ENCODE data around the gene HAUS2. TPM values are rescaled to one million over a fixed set of nuclear protein-coding genes. Genes with fewer than 3 reads are reported as not detected.
"Not testable (repeated sequence)": the region's sequence is repeated elsewhere in the genome, so short reads cannot be mapped to it uniquely, and the experiment has no call there.

HAUS2 gene
- 10 to 100 TPM; 19.4 to 30.5 (median 27.1) TPM for polyA plus RNA-seq (ENCODE audit: insufficient read depth in 1 of 5, insufficient read length in 5 of 5, low replicate concordance in 1 of 5)
- long read RNA-seq, donor 1, partial matches to known transcripts: 0 of 12 reads
- long read RNA-seq, donor 1, other reads (novel, unspliced or antisense): 0 of 12 reads
- long read RNA-seq, donor 2, partial matches to known transcripts: 0 of 10 reads
- long read RNA-seq, donor 2, other reads (novel, unspliced or antisense): 0 of 10 reads
- long read RNA-seq, donor 3, partial matches to known transcripts: 0 of 7 reads
- long read RNA-seq, donor 3, other reads (novel, unspliced or antisense): 0 of 7 reads
- long read RNA-seq, donor 4, partial matches to known transcripts: 0 of 7 reads
- long read RNA-seq, donor 4, other reads (novel, unspliced or antisense): 0 of 7 reads
- long read RNA-seq, donor 5, transcript HAUS2-201 (6 exons, 3,949 nt): major isoform, 5 of 10 reads
- long read RNA-seq, donor 5, partial matches to known transcripts: 0 of 10 reads
- long read RNA-seq, donor 5, other reads (novel, unspliced or antisense): 0 of 10 reads
- long read RNA-seq, donor 6, transcript HAUS2-201 (6 exons, 3,949 nt): major isoform, 8 of 10 reads
- long read RNA-seq, donor 6, partial matches to known transcripts: 0 of 10 reads
- long read RNA-seq, donor 6, other reads (novel, unspliced or antisense): 0 of 10 reads
- long read RNA-seq, donor 7, partial matches to known transcripts: 0 of 3 reads
- long read RNA-seq, donor 7, other reads (novel, unspliced or antisense): 0 of 3 reads
- long read RNA-seq, donor 8, partial matches to known transcripts: 0 of 2 reads
- long read RNA-seq, donor 8, other reads (novel, unspliced or antisense): 0 of 2 reads

DNA sequence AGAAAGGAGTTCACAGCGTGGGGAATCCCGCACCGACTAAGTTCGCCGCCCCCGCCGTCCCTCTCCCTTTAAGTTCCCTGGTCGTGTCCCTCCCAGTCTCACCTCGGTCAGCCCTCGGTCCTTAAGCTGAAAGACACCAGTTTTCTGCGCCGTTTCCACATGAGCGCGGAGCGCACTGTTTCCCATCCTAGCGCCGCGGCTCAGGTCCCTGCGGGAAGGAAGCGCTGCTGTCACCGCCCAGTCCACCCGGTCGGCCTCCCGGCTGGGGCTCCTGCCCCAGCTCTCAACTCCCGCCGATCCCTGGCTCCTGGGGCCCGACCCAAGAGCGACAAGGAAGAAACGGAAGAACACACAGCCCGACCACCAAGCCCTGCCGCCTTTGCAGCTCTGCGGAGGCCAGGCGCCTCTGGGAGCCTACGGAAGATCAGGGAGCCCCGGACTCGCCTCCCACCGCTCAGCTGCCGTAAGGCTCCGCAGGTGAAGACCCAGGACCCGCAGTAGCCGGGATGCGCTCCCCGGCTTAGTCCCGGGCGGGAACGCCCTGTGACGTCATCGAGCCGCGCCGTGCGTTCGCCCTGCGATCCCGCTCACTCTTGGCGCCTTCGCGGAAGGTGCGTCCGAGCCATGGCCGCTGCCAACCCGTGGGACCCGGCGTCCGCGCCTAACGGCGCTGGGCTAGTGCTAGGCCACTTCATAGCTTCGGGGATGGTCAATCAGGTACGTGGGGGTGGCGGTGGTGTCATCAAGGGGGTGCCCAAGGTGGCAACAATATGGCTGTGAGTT lies at the start of gene HAUS2, which contains the start of gene LRRC57:
Gene HAUS2 (plus strand): TSS at position 590 of the 783 bp plus-strand sequence. CDS start 35 bp downstream, at position 625.
Gene LRRC57 (minus strand): TSS at position 545 of the 783 bp plus-strand sequence. CDS start 359 bp downstream, at position 186.
- peak; percentile 89 to 90 for DNase-seq

DNA sequence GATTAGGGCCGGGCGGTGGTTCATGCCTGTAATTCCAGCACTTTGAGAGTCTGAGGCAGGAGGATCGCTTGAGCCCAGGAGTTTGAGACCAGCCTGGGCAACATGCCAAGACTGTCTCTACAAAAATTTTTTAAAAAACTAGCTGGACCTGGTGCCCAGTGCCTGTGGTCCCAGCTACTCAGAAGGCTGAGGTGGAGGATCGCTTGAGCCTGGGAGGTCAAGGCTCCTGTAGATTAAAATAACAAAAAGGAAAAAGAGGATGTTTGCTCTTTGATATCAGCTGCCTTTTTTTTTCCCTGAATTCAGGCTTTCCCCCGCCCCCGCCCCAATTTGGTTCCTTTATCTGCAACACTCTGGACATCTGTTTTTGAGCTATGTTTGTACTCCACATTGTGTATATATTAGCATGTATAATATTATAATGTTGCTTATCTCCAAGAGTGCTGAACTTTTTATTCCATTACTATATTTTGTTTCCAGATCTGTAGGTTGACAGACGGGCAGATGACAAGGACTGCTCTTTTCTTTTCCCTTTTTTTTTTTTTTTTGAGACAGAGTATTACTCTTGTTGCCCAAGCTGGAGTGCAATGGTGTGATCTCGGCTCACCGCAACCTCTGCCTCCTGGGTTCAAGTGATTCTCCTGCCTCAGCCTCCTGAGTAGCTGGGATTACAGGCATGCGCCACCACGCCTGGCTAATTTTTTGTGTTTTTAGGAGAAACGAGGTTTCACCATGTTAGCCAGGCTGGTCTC lies 48.6 kb upstream of the HAUS2 start:
- no peak for DNase-seq

DNA sequence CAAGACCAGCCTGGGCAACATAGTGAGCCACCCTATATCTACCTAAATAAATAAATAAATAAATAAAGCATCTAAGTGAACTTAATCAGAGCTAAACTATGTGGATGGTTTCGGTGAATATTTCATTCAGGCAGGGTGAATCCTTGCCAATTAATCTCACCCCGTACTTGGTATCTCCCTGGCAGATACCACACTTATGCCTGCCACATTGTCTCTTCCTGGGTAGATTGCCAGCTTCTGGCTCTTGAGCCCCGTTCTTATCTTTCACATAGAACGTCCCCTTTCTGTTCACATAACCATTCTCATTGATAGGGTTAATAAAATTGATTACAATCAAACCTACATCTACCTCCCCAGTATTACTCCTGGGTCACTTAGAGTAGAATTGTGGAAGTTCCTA lies 46.2 kb upstream of the HAUS2 start:
- no peak for DNase-seq

DNA sequence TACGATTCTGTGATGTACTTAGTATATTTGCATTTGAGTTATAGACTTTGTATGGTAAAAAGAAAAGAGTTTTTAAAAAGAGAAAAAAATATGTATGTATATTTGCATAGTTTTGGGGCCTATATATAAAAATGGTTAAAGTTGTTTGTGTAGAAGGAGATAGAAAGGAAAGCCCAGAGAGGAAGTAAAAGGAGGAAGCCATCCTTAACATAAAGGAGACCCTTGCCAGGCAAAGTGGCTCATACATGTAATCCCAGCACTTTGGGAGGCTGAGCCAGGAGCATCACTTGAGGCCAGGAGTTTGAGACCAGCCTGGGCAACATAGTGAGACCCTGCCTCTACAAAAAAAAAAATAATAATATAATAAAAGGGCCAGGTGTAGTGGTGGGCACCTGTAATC lies 44.8 kb upstream of the HAUS2 start:
- no peak for DNase-seq

DNA sequence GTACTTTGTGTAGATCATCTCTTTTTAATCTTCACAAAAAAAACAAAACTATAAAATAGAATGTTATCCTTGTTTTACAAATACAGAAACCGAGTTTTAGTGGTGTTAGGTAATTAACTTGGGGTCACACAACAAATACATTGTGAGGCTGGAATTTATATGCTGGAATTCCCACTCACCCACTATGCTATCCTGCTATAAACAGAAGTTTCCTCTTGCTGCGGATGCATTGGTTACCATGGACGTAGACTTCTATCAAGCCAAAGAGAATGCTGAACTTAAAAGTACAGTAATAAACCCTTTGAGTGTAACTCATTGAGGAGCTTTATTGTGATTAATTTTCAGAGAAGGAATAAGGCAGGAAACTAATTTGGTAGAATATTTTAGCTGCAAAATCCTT lies 44.0 kb upstream of the HAUS2 start:
- DNase-seq: no peak

DNA sequence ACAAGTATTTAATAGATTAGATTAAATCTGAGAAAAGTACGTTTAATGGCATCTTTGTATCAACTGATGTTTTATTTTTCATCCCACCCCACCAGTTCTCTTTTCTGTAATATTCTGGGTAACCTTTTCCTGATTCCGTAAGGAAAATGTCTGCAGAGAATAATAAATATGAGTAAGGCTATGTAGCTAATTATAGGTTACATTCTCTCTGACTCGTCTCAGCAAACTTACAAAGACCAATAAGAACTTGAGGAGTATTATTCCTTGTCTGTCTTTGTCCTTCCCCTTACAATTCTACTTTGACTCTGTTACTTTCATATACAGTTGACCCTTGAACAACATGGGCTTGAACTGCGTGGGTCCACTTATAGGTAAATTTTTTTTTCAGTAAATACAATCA lies 41.1 kb upstream of the HAUS2 start:
- no peak for DNase-seq

DNA sequence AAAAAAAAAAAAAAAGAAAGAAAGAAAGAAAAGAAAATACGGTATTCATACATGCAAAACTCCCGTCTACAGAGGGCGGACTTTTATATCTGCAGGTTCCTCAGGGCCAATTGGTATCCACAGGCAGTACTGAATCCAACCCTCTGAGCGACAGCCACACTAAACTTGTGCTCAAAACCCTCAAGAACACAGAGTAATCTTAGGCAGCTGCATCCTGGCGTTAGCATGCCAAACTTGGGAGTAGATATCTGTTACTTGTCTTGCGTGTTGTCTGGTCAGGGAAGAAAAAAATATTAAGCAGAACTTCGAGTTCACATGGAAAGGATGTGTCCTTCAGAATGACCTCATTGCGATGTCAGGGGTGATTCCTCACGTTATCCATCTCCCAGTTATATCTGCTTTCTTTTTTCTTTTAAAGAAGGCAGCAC lies 40.4 kb upstream of the HAUS2 start:
- no peak for DNase-seq

DNA sequence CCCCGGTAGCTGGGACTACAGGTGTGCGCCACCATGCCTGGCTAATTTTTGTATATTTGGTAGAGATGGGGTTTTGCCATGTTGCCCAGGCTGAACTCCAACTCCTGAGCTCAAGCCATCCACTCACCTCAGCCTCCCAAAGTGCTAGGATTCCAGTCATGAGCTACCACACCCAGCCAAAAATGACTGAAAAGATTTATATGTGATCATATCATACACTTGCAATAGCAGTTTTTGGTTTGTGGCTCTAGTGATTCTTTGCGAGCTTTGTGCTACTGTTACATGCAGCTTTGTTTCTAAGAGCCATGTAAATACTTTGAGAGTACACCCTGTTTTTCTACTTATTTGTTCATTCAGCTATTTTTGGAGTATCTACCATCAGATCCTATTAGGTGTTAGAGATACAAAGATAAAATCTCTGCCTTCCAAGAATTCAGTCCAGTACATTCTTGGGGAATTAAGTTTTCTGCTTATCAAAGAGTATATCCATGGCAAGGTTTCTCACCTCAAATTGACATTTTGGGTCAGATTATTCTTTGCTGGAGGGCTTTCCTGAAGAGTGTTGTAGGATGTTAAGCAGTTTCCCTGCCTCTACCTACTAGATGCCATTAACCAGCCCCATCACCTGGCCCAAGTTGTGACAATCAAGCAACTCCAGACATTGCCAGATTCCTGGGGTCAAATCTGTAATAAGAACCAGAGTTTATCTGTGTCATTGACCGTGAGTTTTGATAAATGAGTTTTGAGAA lies 38.2 kb upstream of the HAUS2 start:
- DNase-seq: no peak

DNA sequence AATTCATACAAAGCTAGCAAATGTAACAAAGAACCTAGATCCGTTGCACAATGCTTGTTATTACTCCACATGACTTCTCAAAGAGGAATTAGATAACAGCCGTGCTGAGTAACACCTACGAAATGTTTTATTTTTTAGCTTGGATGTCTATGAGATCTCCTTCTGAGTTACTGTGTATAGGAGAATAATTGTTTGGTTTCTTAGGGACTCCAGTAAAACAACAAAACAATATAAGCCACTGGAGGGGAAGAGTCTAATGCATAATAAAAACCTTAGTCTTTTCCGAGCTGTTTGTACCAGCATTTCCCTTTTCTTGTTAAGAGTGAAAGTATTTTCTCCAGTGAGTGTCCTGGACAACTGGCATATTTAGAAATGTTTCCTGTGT lies 37.6 kb upstream of the HAUS2 start:
- DNase-seq: no peak

DNA sequence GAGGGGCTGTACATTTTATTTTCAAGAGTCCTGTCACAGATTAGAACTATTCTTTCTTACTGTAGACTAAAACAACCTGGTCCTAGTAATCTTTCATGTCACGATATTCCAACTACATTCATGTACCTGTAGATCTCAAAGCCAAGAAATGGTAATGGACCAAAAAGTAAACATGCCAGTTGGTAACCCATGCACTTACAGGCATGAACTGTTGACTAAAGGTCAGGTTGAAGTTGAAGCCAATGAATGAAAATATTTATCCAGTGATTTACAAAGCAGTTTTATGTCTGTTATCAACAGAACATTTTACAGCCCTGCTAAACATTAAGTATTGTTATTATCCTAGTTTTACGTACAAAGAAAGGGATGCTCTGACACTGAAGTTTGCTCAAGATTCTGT lies 25.3 kb upstream of the HAUS2 start:
- no peak for DNase-seq

DNA sequence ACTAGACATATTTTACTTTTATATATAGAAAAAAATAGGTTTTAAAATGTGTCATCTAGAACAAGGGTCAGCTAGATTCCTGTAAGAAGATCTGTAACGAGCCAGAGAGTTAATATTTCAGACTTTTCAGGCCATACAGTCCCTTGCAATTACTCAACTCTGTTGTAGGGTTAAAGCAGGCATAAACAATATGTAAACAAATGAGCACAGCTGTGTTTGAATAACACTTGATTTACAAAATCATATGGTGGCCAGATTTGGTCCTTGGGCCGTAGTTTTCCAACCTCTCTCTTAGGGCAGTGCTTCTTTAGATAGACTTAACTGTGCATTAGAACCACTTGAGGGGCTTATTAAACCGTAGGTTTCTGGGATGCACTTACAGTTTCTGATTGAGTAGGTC lies 19.7 kb upstream of the HAUS2 start:
- no peak for DNase-seq

DNA sequence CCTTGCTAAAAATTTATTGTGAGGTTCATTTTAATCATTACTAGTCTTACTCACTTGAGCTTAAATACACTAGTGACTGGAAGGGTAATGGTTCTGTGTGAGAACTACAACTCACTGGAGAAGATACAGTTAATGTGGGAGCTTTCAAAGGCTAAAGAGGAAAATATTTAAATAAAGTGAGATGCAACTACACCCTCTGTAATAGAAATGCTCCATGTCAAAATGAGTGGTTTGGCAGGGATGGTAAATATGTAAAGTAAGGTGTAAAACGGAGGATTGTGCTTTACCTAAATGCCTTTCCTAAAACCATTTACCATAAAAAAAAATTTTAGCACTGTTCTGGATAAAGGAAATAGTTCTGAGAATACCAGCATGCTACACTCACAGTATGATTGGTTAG lies 15.4 kb upstream of the HAUS2 start:
- no peak for DNase-seq

DNA sequence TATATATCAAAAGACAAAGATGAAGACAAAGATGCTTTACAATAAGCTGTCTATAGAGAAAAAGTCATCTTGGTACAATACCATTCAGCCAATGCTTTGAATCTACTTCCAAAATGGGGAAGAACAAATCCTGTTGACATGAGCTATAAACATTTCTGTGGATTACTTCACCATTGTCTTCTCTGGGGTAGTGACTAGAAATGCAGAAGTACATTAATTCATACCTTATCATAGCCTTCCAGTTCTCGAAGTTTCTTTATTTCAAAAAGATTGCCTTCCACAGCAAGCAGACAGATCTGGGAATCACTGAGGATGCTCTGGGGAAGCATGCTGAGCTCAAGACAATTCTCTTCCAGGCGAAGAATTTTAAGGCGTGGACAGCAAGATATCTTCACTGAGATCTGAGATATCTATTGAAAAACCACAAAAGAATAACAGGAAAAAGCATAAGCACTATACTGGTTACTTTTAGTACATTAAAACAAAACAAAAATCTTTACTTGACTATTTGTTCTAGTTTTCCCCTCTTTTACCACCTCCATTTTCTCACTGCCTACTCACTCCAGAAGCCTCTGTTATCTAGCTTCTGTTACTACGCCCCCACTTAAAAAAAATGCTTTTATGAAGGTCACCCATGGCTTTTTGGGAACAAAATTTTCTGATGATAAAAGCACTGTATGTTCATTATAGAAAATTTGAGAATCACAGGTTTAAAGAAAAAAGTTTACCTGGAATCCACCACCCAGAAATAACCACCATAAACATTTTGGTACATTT lies 3.6 kb upstream of the HAUS2 start:
- DNase-seq: no peak

DNA sequence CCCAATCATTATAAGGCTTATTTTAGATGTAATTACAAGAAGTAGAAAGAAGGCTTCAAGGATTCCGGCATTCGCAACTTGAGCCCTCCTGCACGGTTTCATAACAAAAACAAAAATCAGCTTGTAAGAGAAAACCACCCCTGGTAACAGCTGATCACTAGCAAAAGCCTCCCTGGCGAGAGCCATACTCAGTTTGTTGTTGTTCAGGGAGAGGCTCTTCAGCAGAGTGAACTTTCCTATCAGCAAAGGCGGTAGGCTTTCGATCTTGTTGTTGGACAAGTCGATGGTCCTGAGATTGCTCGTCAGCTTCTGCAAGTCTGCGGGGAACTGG lies 755 bp upstream of the HAUS2 start:
- no peak for DNase-seq

DNA sequence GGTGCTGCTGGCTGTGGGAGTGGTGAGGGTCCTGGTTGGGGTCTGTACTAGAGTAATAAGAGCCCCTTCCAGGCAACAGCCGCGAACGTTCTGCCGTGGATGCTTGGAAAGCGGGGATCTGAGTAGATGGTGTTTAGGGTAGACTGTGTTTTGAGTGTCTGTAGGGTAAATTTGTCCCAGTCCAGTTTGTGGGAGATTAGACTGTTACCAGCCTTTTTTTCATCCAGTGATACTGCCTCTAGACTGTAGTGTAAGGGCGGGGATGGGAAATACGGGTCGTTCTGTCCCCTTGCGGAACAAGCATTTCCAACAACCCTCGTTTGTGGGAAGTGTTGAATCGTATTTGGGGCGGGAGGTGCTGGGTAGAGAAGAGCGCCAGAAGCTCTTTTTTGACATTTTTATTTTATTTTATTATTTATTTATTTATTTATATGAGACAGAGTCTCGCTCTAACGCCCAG lies 424 bp downstream of the HAUS2 start:
- DNase-seq: no peak

DNA sequence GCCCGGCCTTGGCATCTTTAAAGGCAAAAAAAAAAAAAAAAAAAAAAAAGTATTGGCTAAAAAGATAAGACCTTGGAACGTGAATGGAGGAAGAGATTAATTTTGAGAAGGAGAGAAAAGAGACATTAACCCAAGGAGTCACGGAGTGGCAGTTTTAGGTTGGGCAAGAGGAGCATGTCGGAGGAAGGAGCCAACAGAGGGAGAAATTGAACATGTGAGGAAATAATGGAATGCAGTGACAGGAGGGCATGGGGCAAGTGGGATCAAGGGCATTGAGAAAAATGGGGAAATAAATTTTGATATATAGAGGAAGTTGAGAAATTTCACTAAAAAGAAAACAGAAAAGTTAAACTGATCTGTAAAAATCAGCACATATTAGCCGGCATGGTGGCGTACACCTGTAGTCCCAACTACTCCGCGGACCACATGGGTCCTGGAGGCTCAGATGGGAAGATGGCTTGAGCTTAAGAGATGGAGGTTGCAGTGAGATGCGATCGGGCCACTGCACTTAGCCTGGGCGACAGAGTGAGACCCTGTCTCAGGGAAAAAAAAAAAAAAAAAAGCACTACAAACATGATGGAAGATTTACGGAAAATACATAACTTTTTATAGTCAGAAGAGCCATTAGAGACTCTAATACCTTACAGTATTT lies 1.2 kb downstream of the HAUS2 start:
- DNase-seq: no peak

DNA sequence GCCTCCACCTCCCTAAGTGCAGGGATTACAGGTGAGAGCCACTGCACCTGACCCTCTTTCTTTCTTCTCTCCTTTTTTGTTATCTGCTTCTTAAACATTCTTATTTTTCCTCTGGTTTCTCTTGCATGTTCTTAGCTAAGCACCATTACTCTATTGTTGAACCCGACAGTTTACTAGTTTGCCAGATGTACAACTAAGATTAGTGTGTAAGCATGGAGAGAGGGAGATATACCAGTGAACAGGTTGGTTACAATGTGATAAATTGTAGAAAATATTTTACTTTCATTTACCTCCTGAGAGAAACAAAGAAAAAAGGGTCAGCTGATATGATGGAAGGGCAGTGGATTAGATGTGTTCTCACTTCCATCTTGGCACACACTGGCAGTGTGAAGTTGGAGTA lies 4.9 kb downstream of the HAUS2 start:
- DNase-seq: no peak

DNA sequence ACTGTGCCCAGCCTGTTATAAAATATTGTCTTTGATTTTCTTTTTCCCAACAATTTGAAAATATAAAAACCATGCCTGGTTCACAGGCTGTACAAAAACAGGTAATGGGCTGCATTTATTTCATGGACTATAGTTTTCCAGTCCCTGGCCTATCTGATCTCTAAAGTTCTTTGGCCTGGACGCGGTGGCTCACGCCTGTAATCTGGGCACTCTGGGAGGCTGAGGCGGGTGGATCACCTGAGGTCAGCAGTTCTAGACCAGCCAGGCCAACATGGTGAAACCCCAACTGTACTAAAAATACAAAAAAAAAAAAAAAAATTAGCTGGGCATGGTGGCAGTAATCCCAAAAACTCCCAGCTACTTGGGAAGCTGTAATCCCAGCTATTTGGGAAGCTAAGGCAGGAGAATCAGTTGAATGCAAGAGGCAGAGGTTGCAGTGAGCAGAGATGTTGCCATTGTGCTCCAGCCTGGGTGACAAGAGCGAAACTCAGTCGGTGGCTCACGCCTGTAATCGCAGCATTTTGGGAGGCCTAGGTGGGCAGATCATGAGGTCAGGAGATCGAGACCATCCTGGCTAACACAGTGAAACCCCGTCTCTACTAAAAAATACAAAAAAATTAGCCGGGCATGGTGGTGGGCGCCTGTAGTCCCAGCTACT lies 8.0 kb downstream of the HAUS2 start:
- not testable (repeated sequence) for DNase-seq

DNA sequence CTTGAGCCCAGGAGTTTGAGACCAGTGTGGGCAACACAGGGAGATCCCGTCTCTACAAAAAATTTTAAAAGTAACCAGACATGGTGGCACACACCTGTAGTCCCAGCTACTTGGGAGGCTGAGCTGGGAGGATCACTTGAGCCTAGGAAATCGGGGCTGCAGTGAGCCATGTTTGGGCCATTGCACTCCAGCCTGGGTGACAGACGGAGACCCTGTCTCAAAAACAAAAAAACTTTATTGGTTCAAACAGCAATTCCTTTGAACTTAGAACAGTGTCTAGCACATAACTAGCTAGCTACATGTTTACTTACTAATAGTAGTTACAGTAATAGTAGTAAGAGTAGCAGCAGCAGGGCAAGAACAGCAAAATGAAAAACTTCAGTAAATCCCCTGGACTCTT lies 10.1 kb downstream of the HAUS2 start:
- DNase-seq: no peak
